HT-29 (cell line): ENCODE data around the gene TRIM31. TPM values are rescaled to one million over a fixed set of nuclear protein-coding genes. Genes with fewer than 3 reads are reported as not detected.
"Not testable (repeated sequence)": the region's sequence is repeated elsewhere in the genome, so short reads cannot be mapped to it uniquely, and the experiment has no call there.

ENCODE experiments used
- DNase-seq: peaks from one replicate; pipeline ENCODE4 v3.0.0-alpha.2; 2015; ENCODE audit warnings: low spot score
- total RNA-seq: library from RNA; depleted of rRNA; stranded (reverse); fragments of >200 nt; shearing (Covaris generic); gene quantifications from 2 replicates; pipeline ENCODE4 v1.2.3, GENCODE V29; 2014

The TRIM31 gene
- total RNA-seq, 1 experiment from 2014 or later: 112 TPM

- DNase-seq: not testable (repeated sequence)
These were observed 5.8 kb upstream of the TRIM31 start for GRCh38 chr6:30118691-30119090.

- no peak for DNase-seq
These were observed 3.8 kb upstream of the TRIM31 start for GRCh38 chr6:30116724-30117123.

GRCh38 chr6:30113841-30114240 is 951 bp upstream of the TRIM31 start:
- DNase-seq: peak; percentile 57

- no peak for DNase-seq
These were observed 392 bp downstream of the TRIM31 start for GRCh38 chr6:30112402-30112994.

- peak; percentile 60 for DNase-seq
These were observed 1.5 kb downstream of the TRIM31 start for GRCh38 chr6:30111266-30111856.

GRCh38 chr6:30104661-30105060 is 8.2 kb downstream of the TRIM31 start:
- DNase-seq: peak; percentile 34

GRCh38 chr6:30103872-30104179 is 9.1 kb downstream of the TRIM31 start:
- DNase-seq: no peak

- DNase-seq: peak; percentile 97
These were observed 9.7 kb downstream of the TRIM31 start for GRCh38 chr6:30102970-30103871.

- DNase-seq: peak; percentile 55
These were observed 10.4 kb downstream of the TRIM31 start for GRCh38 chr6:30102414-30102969.

- peak; percentile 94 for DNase-seq
These were observed 11.2 kb downstream of the TRIM31 start for GRCh38 chr6:30101444-30102413.

GRCh38 chr6:30100585-30101443 is 12.1 kb downstream of the TRIM31 start:
- DNase-seq: peak; percentile 87

GRCh38 chr6:30100154-30100553 is 12.7 kb downstream of the TRIM31 start:
- DNase-seq: no peak

- peak; percentile 79 for DNase-seq
These were observed 14.8 kb downstream of the TRIM31 start for GRCh38 chr6:30097902-30098768.

- no peak for DNase-seq
These were observed 16.1 kb downstream of the TRIM31 start for GRCh38 chr6:30096829-30097228.

- no peak for DNase-seq
These were observed 18.8 kb downstream of the TRIM31 start for GRCh38 chr6:30093951-30094661.

GRCh38 chr6:30092852-30093543 is 19.9 kb downstream of the TRIM31 start:
- no peak for DNase-seq

GRCh38 chr6:30091577-30092381 is 21.1 kb downstream of the TRIM31 start:
- peak; percentile 89 for DNase-seq
